H54 (cell line): ENCODE data around the gene SLC8B1.
A peak's percentile ranks its signal among the peaks of the same experiment; 100 is the strongest.

Source experiments
- DNase-seq: peaks from one replicate; pipeline ENCODE4 v3.0.0; 2011; ENCODE audit warnings: low spot score, mixed read lengths; ENCODE audit not compliant: insufficient read length
- FAIRE-seq: peaks from 3 replicates; lab custom pipeline; 2011; peaks lifted over from hg19 to GRCh38; lab: Jason Lieb, UNC
- POLR2A ChIP-seq: IDR thresholded peaks from 2 replicates; pipeline ENCODE4 v1.6.1; 2011; ENCODE audit warnings: low read depth, mild to moderate bottlenecking, low read length

Gene SLC8B1

GRCh38 chr12:113334786-113335539, at the start of gene SLC8B1:
TSS of gene SLC8B1 (minus strand) at chr12:113335109. CDS start at chr12:113332878, 2,231 bp downstream.
- peak; percentile 93 for TF ChIP-seq POLR2A
- FAIRE-seq (no peak), DNase-seq (peak; percentile 79)

DNA sequence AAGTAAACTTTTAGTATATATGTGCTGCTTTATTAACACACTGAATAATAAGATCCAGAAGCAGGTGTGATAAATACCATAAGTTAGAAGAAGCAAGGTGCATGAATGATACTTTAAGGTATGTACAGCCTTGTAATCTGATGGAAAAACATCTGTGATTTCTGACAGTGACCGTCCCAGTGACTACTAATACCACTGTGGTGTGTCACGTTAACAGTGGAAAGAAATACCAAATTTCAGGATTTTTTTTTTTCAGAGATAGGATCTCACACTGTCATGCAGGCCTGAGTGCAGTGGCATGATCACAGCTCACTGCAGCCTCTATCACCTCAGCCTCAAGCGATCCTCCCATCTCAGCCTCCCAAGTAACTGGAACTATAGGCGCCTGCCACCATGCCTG, 47.3 kb upstream of the SLC8B1 start:
- no peak for DNase-seq
- TF ChIP-seq POLR2A: no peak
- no peak for FAIRE-seq

GRCh38 chr12:113381220-113381619, 46.3 kb upstream of the SLC8B1 start:
- no peak for TF ChIP-seq POLR2A
- DNase-seq (no peak), FAIRE-seq (no peak)

DNA sequence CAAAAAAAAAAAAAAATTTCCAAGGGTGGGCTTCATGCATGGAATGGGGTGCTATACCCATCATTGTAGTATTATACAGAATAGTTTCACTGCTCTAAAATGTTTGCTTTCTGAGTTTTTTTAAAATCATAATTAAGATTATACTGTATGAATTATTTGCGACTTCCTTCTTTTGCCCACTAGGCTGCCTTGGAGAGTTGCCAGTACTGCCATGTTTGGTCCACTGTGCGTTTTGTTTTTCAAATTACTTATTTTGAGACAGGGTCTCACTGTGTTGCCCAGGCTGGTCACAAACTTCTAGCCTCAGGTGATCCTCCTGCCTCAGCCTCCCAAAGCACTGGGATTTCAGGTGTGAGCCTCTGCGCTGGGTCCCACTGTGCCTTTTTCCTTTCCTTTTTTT, 43.4 kb upstream of the SLC8B1 start:
- DNase-seq (no peak), FAIRE-seq (no peak)
- TF ChIP-seq POLR2A: no peak

DNA sequence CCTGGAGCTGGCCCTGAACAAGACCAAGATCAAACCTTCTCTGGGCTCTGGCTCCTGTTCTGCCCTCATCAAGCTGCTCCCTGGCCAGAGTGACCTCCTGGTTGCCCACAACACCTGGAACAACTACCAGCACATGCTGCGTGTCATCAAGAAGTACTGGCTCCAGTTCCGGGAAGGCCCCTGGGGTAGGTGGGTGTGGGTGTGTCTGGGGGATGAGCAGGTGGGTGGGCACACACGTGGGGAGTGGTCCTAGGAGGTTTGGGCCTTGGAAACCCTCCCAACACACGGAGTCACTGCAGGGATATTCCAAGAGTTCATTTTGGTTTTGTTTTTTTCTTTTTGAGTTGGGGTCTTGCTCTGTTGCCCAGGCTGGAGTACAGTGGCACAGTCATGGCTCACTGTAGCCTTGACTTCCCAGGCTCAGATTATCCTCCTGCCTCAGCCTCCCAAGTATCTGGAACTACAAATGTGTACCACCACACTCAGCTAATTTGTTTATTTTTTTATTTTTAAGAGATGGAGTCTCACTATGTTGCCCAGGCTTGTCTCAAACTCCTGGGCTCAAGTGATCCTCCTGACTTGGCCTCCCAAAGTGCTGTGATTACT, 40.0 kb upstream of the SLC8B1 start:
- FAIRE-seq: no peak
- TF ChIP-seq POLR2A: no peak
- DNase-seq: no peak

GRCh38 chr12:113373969-113374368, 39.1 kb upstream of the SLC8B1 start:
- no peak for FAIRE-seq
- TF ChIP-seq POLR2A: no peak
- no peak for DNase-seq

DNA sequence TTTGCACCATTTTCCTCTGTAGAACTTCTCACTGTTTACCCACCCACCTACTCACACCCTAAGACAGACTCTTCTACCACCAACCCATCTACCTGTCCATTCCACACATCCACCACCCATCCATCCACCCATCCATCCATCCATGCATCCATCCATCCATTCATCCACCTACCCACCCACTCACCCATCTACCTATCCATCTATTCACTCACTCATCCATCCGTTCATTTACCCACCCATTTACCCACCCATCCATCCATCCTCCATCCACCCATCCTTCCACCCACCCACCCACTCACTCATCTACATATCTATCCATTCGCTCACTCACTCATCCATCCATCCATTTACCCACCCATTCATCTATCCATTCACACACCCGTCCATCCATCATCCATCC, 38.5 kb upstream of the SLC8B1 start:
- TF ChIP-seq POLR2A: no peak
- DNase-seq (no peak), FAIRE-seq (no peak)

DNA sequence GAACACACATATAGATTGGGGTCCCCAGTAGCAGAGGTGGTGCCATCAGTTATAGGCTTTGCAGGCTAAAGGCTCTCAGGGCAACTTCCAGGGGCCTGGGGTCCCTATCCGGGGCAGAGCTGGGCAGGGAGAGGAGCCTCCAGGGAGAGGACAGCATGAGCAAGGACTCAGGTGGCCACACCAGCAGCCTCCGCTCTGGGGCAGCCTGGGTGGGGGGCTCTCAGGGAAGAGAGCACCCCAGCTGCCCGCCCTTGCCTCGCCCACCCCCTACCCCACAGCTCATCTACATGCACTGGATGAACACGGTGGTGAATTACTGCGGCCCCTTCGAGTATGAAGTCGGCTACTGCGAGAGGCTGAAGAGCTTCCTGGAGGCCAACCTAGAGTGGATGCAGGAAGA, 37.5 kb upstream of the SLC8B1 start:
- DNase-seq: no peak
- no peak for TF ChIP-seq POLR2A
- FAIRE-seq: no peak

- TF ChIP-seq POLR2A: no peak
- no peak for DNase-seq
- FAIRE-seq: no peak
Measured at GRCh38 chr12:113371808-113372207, 36.9 kb upstream of the SLC8B1 start.

DNA sequence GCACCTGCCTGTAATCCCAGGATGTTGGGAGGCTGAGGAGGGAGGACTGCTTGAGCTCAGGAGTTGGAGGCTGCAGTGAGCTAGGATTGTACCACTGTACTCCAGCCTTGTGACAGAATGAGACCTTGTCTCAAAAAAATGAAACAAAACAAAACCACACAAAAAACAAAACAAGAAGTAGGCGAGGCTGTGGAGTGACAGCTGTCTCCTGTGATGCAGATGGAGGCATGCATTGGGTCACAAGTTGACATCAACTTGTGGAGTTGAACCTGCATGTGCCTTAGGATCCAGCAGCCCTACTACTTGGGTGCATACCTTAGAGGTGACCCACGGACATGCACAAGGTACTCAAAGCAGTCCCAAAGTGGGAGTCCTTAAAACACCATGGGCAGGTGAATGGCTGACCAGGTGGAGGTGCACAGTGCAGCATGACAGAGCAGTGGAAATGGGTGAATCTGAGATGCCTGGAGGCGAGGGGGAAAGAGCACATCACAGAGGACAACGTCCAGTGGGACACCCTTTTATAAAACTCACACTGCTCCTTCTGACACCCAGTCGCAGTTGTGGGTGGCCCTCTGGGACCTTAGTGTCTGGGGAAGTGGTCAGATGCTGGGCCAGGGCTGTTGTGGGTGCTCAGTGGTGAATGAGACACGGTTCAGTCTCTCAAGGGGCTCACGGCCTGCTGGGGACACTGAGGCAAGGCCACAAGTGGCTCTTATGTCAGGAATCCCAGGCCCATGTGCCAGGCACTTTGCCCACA, 36.2 kb upstream of the SLC8B1 start:
- DNase-seq: no peak
- FAIRE-seq: no peak
- TF ChIP-seq POLR2A: no peak

DNA sequence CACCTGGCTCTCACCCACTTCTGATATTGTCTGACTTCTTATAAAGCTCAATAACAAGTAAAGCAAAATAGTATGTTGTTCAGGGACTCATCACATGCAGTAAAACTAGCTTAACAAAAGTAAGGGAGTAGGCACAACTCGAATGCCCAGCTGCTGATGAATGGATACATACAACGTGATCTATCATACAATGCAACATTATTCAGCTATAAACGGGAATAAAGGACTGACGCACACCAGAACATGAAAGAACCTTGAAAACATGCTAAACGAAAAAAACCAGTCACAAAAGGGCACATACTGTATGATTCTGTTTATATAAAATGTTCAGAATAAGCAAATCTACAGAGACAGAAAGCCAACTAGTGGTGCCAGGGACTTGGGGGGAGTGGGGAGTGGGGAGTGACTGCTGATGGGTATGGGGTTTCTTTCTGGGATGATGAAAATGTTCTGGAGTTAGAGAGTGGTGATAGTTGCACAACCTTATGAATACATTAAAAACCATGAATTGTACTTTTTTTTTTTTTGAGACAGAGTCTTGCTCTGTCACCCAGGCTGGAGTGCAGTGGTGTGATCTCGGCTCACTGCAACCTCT, 34.6 kb upstream of the SLC8B1 start:
- DNase-seq (no peak), FAIRE-seq (no peak)
- no peak for TF ChIP-seq POLR2A

GRCh38 chr12:113368331-113368730, 33.4 kb upstream of the SLC8B1 start:
- FAIRE-seq (no peak), DNase-seq (no peak)

DNA sequence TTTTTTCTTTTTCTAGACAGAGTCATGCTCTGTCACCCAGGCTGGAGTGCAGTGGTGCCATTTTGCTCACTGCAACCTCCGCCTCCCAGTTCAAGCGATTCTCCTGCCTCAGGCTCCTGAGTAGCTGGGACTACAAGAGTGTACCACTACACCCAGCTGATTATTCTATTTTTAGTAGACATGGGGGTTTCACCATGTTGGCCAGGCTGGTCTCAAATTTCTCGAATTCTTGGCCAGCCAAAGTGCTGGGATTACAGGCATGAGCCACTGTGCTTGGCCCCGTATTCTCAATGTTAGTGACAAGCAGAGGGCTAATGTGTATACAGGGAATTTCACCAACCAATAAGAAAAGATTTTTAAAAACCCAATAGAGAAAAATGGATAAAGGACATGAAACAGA, 31.9 kb upstream of the SLC8B1 start:
- TF ChIP-seq POLR2A: no peak
- FAIRE-seq: no peak

More at GRCh38 chr12:113368331-113368730, 33.4 kb upstream of the SLC8B1 start:
- no peak for TF ChIP-seq POLR2A

DNA sequence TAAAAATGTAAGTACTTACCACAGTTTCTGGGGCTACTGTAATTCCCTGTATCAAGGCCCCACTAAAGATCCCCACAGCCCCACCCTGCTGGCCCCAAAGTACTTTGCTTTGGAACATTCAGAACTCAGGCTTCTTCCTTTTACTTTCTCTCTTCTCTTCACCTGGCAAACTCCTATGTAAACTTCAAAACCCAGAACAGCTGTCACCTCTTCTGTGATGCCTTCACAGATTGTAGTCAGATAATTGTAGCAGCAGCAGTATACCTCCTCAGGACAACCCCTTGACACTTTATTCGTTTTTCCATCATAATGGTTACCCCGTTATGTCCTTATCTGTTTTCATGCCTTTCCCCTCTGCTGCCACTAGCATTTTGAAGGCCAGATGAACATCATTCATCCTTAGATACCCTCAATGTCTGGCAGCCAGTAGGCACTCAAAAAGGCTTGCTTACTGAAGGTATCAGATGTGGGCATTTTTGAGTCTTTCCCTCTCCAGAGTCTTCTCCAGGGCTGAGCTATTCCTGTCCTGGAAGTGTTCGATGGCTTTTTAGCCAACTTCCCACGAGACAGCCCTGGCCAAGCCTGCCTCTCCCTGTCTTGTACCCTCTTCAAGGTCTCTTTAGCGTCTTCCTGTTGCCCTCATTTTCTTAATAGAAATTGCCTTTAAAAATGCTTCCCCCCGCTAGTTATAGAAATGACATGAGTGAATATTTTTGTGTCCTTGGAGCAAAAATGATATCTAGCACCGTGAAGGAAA, 30.9 kb upstream of the SLC8B1 start:
- no peak for DNase-seq
- no peak for FAIRE-seq
- no peak for TF ChIP-seq POLR2A

More for the DNA sequence above, 31.9 kb upstream of the SLC8B1 start:
- no peak for DNase-seq
